Nucleus accumbens (tissue), 56 donors: ENCODE data around the gene KIAA1328.
A peak's percentile ranks its signal among the peaks of the same experiment; 100 is the strongest.

Source experiments
- DNase-seq, 56 donors: peaks; one replicate each; lab custom pipeline; 2025; lab: John Stamatoyannopoulos, UW

KIAA1328 gene

DNA sequence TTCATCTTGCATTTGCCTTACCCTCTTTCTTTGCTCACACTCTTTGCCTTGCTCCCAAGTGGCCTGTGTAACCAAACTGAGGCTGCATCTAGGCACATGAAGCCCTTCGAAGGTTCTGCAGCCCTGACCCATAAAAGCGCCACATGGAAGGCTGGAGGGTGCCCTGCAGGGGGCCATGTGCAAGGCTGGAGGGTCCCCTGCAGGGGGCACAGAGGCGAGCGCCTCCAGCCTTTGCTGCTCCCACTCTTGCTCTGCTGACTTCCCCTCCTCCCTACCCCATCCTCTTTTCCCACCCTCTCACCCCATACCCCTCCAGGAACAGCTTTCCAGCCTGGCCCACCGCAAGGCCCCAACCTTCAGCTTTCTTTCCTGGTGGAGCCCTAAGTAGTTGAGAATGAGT lies 419.4 kb downstream of the KIAA1328 start:
- no peak for DNase-seq

DNA sequence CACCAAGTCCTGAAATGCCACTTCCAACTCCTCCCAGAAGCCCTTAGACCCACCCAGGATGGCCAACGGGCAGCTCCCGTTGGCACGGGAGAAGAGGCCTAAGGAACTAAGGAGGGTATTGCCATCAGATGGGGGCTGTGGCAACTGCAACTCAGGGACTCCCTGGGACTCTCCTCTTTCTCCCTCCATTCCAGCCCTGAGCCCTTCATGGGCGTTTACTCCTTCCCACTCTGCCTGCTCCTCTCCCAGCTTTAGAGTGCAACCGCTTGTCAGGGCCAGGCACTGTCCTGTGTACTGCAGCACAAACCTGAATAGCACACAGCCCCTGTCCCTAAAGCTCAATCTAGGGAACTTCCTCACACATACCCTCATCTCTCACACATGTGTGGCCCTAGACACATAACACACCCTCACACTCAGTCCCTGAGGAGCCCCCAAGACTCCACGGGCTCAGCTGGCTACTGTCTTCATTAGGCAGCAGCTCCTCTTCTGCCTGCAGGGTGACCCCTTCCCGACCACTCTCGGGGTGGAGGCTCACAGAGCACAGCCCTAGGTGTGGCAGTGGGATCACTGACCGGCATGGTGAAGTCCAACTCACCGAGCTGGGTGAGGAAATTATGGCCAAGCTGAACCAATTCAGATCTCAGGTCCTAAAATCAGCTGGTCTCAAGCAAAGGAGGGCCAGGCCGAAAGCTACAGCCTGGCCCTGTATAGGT lies 420.4 kb downstream of the KIAA1328 start:
- no peak for DNase-seq

DNA sequence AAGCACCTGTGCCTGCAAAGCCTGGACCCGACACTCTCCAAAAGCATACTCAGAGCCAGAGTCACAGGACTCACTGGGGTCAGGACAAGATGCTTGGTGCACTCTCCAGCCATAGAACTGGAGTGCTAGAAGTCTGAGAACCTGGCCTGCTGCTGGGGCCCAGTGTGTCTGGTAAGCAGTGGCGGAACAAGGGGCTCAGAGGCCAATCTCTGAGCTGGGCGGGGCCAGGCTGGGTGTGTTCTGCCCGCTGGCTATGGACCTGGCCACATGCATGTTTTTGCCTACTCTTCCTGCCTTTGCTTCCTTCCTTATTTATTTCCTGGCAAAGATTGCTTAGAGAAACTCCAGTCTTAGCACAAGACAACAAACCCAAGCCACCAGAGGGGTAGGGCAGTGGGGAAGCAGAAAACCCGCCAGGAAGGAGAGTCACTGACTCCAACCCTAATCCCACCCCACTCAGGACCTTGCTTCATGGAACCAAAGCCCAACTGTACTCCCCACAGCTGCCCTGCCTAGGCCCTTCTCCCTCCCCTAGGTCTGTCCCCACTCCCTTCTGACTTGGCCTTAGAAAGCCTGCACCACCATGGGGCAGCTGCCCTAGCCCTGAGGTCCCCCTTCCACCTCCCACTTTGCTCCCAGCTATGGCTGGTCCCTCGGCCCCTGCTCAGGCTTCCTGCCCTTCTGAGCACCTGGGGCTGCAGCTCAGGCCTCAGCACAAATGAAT lies 421.1 kb downstream of the KIAA1328 start:
- DNase-seq: no peak

DNA sequence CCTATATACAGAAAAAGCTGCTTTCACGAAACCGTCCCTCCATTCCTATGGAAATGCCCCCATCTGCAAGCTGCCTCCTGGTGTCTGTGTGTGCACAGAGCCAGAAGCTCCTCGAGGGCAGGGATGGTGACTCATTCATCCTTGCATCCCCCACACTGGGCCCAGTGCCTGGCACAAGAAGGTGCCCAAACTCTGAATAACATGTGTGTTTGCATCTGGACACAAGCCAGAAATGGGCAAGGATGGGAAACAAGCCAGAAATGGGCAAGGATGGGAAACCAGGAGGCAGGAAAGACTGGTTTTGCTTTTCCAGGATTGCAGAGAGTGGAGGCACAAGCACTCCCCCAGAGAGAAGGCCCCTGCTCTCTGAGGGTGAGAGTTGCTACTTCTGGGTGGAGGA lies 422.8 kb downstream of the KIAA1328 start:
- peak in 1 of 56 donors; percentile 22 for DNase-seq

DNA sequence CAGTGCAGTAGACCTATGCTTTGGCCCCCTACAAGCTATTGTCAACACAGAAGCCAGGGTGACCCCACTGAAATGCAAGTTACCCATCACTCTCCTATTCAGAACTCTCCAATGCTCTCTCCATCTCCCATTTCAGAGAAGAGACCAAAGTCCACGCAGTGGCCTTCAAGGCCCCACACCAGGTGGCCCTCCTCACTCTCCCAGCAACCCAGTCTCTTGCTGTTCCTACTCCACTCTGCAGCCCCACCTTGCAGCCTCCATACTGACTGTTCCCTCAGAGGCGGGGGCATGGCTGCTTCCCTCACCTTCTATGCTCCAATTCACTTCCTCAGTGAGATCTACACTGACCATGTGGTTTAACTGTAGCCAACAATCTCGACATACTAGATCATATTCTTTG lies 423.4 kb downstream of the KIAA1328 start:
- no peak for DNase-seq

DNA sequence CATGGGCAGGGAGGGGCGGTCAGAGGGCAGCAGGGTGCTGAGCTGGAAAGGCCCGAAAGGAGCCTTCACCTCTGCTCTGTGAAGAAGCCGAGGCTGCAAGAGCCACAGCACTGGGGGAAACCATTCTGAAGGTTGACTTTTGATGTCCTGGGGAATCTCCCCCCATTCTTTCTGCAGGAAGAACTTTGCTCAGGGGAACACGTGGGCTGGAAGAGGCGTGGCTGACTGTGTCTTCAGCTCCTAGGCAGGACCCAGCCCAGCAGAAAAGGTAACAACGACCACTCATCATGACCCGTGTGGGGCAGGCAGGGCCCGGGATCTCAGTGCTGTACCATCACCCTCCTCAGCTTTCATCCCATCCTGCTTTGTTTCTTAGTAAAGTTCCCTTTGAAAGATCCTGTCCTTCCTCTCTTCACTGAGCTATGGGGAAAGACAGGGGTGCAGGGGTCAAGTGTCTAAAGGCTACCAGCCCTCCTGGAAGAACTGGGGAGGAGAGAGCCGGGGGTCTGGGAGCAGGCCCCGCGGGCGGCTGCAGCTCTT lies 424.0 kb downstream of the KIAA1328 start:
- no peak for DNase-seq

DNA sequence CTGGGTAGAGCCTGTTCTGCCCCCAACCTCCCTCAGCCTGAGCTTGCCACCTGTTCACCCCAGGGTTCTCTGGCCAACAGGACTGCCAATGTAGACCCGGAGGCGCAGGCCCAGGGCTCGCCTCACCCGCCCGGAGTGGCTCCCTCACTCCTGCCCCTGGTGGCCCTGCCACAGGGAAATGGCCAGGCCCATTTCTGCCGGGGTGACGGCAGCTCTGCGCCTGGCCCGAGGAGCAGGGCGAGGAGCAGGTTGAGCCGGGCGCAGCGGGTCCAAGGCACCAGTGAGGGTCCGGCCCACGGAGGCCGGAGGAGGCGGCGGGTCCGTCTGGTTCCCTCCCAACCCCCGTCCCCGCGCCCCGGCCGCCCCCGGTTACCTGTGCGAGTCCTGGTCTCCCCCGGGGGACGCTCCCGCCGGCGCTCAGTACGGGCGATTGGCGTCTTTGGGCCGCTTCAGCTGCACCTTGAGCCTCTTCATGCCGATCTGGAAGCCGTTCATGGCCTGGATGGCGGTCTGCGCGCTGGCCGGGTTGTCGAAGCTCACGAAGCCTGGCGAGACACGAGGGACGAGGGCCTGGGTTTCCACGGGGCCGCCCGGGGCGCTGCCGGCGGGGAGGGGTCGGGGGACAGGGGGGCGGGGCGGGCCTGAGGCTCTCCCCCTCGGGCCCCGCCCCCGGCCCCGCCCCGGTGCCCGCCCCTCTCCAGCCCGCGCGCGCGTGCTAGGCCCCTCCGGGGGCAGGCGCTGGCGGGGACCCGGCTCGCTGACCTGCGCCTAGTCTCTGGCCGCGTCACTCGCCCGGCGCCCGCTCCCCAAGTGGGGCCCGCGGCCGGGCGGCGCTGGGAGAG lies 424.7 kb downstream of the KIAA1328 start:
- peak in 4 of 56 donors; percentile 13 to 51 (median 26) for DNase-seq

DNA sequence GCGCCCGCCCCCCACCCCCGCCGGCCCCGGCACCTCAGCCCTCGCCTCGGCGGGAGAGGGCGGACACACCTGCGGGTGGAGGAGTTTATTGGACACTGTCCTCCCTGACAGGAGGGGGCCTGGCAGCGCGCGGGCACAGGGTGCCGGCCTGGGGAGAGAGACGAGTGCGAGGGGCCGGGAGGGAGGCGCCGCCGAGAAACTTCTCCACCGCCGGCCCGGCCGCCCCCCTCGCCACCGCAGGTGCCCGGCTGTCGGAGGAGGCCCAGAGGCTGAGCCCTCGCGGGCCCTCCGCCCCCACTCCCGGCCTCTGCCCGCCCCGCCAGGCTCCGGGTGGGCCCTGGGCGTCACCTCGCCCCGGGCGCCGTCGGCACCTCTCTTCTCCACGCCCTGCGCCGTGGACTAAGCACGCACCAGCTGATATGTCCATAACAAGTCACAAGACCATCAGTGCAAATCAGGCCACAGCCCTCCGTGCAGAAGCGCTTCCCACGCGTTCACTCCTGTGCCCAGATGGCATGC lies 425.4 kb downstream of the KIAA1328 start:
- no peak for DNase-seq

DNA sequence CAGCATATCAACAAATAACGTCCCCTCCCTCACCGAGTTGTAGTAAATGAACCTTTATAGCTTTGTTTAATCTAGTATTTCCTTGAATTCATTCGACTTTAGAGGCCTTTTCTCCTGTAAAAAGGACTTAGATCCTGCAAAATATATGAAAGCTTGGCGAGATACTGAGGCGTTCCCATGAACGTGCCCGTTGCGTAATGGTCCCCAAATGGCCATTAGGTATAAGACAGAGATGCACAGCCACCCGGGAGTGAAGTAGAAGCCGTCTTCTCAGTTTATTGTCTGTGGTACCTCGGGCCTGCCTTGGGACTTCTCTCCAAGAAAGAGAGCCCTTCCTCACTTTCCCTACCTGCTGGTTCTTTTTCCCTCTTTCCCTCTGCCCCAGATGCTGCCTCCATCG lies 426.0 kb downstream of the KIAA1328 start:
- no peak for DNase-seq

DNA sequence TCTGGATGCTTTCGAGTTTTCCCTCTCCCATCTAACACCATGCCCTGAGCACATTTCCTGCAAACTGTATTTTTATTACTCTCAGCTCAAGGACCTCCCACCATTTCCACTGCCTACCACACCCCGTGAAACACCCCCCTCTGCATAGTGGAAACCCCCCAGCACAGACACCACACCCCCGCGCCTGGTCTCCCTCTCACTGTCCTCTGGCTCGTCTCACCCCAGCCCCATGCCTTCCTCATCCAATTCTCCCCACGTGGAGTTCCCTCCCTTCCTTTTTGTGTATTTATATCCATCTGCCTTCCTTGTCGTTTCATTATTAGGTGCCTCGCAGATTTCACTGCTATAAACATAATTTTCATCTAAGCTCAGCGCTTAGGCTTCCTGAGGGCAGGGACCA lies 429.2 kb downstream of the KIAA1328 start:
- DNase-seq: no peak

DNA sequence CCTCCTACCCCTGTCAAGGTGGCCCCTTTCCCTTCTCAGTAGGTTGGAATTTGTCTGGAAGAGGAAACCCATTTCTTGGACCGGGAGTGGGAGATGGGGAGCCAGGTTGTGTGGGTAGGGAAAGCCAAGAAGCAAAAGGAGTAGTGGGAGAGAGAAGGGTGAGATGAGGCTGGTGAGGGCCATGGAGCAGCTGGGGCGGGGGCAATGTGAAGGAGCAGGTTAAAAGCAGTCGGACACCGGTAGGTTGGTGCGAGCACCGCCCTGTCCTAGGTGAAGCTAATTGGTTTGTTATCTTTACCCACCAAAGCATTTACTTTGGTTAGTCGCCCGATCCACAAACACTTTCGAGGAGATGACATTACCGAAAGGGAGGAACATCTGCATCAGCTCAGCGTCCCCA lies 429.9 kb downstream of the KIAA1328 start:
- DNase-seq: no peak

DNA sequence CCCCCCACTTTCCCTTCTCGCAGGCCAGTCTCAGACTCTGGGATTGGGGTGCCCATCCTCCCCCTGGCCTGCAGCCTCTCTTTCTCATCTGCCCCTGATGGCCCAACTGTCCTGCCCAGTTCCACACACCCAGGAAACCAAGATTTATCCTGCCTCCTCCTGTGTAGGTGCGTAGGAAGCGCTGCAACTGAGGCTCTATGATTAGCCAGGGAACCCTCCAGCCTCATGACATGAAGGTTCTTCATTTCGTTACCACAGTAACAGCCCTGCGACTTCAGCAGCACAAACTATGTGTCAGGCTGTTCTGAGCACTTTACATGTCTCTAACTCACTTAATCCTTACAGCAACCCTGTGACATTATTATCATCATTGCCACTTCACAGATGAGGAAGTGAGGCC lies 430.8 kb downstream of the KIAA1328 start:
- peak in 24 of 56 donors; percentile 4 to 72 (median 30) for DNase-seq

DNA sequence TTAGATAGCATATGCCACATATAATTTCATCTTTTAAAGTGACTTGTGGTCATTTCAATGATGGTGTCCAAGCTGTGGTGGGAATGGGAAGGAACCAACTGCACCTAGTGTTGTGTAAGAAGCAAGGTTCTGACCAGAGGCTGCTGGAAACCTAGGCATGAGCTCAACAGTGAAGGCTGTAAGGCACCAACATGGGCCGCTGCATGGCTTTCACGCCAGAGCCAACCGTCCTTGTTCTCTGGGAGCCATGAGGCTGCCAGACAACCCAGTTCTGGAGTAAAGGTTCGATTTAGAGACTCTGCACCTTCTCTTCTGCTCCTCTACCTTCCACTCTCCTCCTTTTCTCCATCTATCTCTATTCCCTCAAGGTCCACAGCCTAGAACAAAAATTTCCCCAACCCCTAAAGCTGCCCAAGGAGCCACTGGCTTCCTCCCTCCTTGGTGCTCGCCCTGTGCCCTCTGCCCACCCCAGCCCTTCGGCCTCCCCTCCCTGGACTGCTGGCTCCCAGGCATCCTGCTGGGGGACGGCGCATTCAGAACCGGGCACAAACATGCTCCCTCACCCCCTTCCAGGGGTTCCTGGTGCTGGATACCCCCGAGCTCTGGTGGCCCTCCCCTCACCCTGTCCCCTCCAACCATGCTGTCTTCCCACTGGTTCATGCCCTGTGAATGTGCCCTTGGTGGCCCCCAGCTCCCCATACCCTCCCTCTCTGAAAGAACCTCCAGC lies 431.6 kb downstream of the KIAA1328 start:
- DNase-seq: no peak

DNA sequence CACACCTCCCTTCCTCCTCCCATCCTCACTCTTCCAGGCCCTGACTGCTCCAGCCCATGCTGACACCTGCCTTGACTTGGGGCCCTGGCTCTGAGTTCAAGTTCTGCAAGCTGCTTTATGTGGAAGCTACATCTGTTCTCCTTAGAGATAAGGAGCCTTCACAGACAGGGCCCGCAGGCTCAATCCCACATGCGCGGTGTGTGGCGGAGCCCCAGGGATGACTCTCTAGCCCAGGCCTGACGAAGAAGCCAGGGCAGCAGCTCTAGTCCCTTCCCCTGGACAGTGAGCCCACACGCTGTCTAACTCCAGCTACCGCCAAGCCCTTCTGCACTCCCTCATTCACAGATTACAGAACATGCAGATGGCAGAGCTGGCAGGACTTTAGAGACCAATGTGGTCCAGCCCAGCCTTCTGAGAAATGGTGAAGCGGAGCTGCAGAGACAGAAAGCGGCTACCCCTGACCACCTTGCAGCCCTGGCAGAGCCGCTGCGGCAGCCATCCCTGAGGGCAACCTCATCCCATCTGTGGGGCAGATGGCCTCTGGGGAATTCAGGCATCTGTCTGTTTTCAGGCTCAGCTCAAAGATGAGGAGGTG lies 432.4 kb downstream of the KIAA1328 start:
- DNase-seq: no peak

DNA sequence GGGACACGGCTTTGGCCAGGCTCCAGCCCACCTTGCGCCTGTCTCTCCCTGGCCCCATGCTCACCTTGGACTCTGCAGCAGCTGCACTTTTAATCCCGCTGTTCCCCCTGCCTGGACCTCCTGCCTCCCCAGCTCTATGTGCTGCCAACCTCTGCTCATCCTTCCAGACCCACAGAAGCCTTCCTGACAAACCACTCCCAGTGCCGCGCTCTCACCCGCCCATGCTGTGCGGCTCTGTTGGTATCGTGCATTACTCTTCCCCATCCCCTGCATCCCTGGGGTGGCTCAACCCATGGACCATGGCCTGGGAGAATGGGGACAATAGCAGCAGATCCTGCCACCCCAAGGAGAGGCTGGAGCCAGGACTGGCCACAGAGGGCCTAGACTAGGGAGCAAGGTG lies 433.1 kb downstream of the KIAA1328 start:
- peak in 1 of 56 donors; percentile 6 for DNase-seq

DNA sequence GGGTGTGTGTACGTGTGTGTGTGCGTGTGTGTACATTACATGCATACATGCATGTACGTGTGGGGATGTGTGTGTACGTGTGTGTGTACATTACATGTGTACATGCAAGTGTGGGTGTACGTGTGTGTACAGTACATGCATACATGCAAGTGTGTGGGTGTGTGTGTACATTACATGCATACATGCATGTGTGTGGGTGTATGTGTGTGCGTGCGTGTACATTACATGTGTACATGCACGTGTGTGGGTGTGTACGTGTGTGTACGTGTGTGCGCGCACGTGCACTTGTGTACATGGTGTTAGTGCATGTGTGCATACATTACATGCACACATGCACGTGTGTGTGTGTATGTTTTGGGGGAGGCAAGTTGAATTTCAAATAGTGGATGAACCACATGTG lies 436.0 kb downstream of the KIAA1328 start:
- no peak for DNase-seq

DNA sequence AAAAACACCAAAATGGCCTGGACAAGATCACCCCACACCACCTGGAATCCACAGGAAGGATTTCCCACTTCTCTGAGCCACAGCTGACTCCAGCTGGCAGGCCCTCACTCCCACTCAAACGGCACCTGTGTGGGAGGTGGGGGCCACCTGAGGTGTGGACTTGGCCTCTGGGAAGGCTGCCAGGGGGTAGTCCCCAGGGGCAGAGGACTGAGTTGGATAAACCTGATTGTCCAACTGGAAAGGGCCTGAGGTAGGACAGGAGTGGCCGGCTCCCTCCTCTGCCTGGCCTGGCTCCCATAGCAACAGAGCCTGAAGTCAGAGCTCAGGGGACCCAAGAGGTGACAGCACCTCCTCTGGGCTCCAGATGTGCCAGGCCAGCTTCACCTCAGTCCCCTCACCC lies 436.5 kb downstream of the KIAA1328 start:
- DNase-seq: no peak

DNA sequence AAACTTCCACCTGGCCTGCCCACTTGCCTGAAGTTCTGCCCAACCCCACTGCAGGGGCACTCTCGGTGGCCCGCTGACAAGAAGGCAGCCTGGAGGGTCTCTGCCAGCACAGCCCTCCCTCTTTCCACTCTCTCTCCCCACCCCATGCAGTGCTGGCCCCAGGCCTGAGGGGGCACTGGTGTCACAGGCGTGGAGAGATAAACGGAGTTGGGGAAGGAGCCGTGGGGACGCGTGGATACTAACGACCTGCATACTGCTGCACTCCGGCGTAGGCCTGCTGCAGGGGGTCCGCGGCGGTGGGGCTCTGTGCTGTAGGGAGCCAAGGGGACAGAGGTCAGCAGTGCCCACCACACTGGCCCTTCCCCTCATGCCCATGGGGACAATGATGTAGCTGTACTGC lies 437.4 kb downstream of the KIAA1328 start:
- DNase-seq: no peak

DNA sequence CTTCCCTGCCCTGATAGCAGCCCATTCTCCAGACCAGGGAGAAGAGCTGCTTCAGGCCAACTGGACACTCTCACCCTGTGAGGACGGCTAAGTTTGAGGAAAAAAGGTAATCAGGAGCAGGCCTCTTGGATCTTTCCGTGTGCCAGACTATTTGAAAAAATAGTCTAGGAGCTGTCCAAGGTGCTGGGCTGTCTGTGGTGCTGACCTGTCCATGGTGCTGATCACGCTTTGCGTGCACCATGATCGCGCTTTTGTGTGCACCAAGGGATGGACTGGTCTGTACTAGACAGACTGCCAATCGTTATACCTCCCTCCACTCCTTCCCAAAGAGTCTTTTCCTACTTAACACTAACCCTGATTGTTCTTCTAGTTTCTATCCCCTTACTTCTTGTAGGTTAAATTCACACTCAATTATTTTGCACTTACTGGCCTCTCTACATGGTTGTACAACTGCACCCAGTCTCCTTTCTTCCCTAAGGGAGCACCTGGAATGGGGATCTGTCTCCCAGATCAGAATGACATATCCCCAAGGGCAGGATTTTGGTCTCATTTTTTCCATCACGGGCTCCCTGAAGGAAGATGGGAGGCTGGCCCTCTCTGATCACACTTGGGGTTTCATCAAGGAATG lies 441.2 kb downstream of the KIAA1328 start:
- peak in 11 of 56 donors; percentile 4 to 47 (median 15) for DNase-seq
